GM12865 (cell line): ENCODE results near the gene CHD6.

Experiments used
- DNase-seq: peaks from one replicate; pipeline ENCODE4 v3.0.0; 2010; ENCODE audit warnings: low read depth
- H3K4me3 ChIP-seq: 2 replicates; pipeline ENCODE4 v1.5.1; 2011; ENCODE audit warnings: mild to moderate bottlenecking, low read depth, low read length, control low read depth
- CTCF ChIP-seq: IDR thresholded peaks from 2 replicates; pipeline ENCODE4 v1.5.1; 2011; ENCODE audit warnings: low read length, control low read depth, low read depth, inconsistent platforms; ENCODE audit not compliant: insufficient read depth; ENCODE audit errors: missing control alignments

Gene CHD6

GRCh38 chr20:41601742-41602141 lies 16.4 kb downstream of the CHD6 start:
- TF ChIP-seq CTCF = no peak
- H3K4me3 ChIP-seq = no peak overlapping the region
- DNase-seq = no peak

GRCh38 chr20:41600926-41601631 lies 17.1 kb downstream of the CHD6 start:
- no peak for DNase-seq
- no peak for TF ChIP-seq CTCF
- no peak overlapping the region for H3K4me3 ChIP-seq

GRCh38 chr20:41599699-41600104 lies 18.5 kb downstream of the CHD6 start:
- TF ChIP-seq CTCF = no peak
- H3K4me3 ChIP-seq = no peak overlapping the region
- no peak for DNase-seq

GRCh38 chr20:41598719-41599118 lies 19.5 kb downstream of the CHD6 start:
- H3K4me3 ChIP-seq = no peak overlapping the region
- DNase-seq = no peak
- no peak for TF ChIP-seq CTCF

GRCh38 chr20:41594514-41595322 lies 23.5 kb downstream of the CHD6 start:
- no peak for TF ChIP-seq CTCF

GRCh38 chr20:41592516-41593216 lies 25.5 kb downstream of the CHD6 start:
- DNase-seq = no peak
- no peak for TF ChIP-seq CTCF
- H3K4me3 ChIP-seq = no peak overlapping the region

More at GRCh38 chr20:41594514-41595322, 23.5 kb downstream of the CHD6 start:
- DNase-seq = no peak
- H3K4me3 ChIP-seq = no peak overlapping the region
